GM12878 (cell line): ENCODE results near the gene LMTK3.

Experiments
- EGR1 ChIP-seq, 2 experiments: IDR thresholded peaks; 1 replicate in 1 of 2; 2 replicates in 1 of 2; pipeline ENCODE4 v1.6.1; 2011 to 2012; ENCODE audit warnings: low read depth in 2 of 2, low read length in 2 of 2, borderline replicate concordance in 1 of 2, mild to moderate bottlenecking in 1 of 2, moderate library complexity in 1 of 2
- MAX ChIP-seq: IDR thresholded peaks from 2 replicates; pipeline ENCODE4 v1.6.1; 2012; ENCODE audit warnings: low read depth, low read length, improper control_type of control experiment
- POLR2AphosphoS2 ChIP-seq: IDR thresholded peaks from 2 replicates; pipeline ENCODE4 v1.6.1; 2011; ENCODE audit warnings: low read depth, mild to moderate bottlenecking, low read length, improper control_type of control experiment, moderate library complexity
- YBX1 ChIP-seq: fragments of 450-650 bp; IDR thresholded peaks from 2 replicates; pipeline ENCODE4 v1.6.1; 2016; ENCODE audit warnings: antibody characterized with exemption

GRCh38 chr19:48544856-48545750 is 33.5 kb upstream of the LMTK3 start:
- TF ChIP-seq YBX1 (no peak), MAX (no peak), EGR1 (IDR thresholded peaks at IDR 0.05; ENCODE audit: borderline replicate concordance in 1 of 2, low read depth in 2 of 2, low read length in 2 of 2) (no peak), POLR2AphosphoS2 (no peak)
